OCI-LY3 (cell line): ENCODE results near the gene MSI2.

Experiments
- H2AFZ ChIP-seq: fragments of 200-600, 300-600 bp; shearing (Covaris generic); 2 replicates; pipeline ENCODE4 v1.6.0; 2014; ENCODE audit warnings: antibody characterized with exemption, low read depth, low read length
- H3K27ac ChIP-seq: fragments of 200-600, 300-600 bp; sonication (generic); 2 replicates; pipeline ENCODE4 v1.5.1; 2014; ENCODE audit warnings: mild to moderate bottlenecking, low read length, moderate library complexity, mixed read lengths
- H3K27me3 ChIP-seq: fragments of 200-600, 300-600 bp; sonication (generic); 2 replicates; pipeline ENCODE4 v1.6.1; 2014; ENCODE audit warnings: low read depth, low read length, mixed read lengths
- H3K36me3 ChIP-seq: fragments of 200-600, 300-600 bp; sonication (generic); replicated peaks from 2 replicates; pipeline ENCODE3; 2014; ENCODE audit warnings: low read depth, low read length, mixed read lengths
- H3K4me1 ChIP-seq: fragments of 300-600, 200-600 bp; sonication (generic); 2 replicates; pipeline ENCODE4 v1.6.1; 2014; ENCODE audit warnings: low read length, mixed read lengths
- H3K4me2 ChIP-seq: fragments of 200-600, 300-600 bp; sonication (generic); 2 replicates; pipeline ENCODE4 v1.6.1; 2014; ENCODE audit warnings: low read length, mixed read lengths
- H3K4me3 ChIP-seq: fragments of 300-600, 200-600 bp; sonication (generic); 2 replicates; pipeline ENCODE4 v1.5.1; 2014; ENCODE audit warnings: antibody characterized with exemption, mild to moderate bottlenecking, low read length, moderate library complexity
- H3K79me2 ChIP-seq: fragments of 300-600, 200-600 bp; shearing (Covaris generic); 2 replicates; pipeline ENCODE4 v1.6.1; 2014; ENCODE audit warnings: mild to moderate bottlenecking, low read length, mixed read lengths
- H3K9ac ChIP-seq: fragments of 300-600, 200-600 bp; shearing (Covaris generic); 2 replicates; pipeline ENCODE4 v1.6.0; 2014; ENCODE audit warnings: mild to moderate bottlenecking, low read length, moderate library complexity
- H3K9me3 ChIP-seq: fragments of 200-600, 300-600 bp; shearing (Covaris generic); 2 replicates; pipeline ENCODE4 v1.6.1; 2014; ENCODE audit warnings: low read length, mixed read lengths; ENCODE audit not compliant: insufficient read depth
- H4K20me1 ChIP-seq: fragments of 200-600, 300-600 bp; sonication (generic); 2 replicates; pipeline ENCODE4 v1.6.1; 2016; ENCODE audit warnings: low read length, mixed read lengths; ENCODE audit not compliant: insufficient read depth
- EZH2phosphoT487 ChIP-seq: fragments of 200-600 bp; shearing (Covaris generic); IDR thresholded peaks from 2 replicates; pipeline ENCODE4 v1.6.1; 2018; ENCODE audit warnings: antibody characterized with exemption, mixed run types, low read depth
- TF ChIP-seq, protein P1 (sequence below): fragments of 200-600, 300-600 bp; sonication (generic); IDR thresholded peaks from 2 replicates; pipeline ENCODE4 v1.5.1; 2014; ENCODE audit warnings: antibody characterized with exemption, low read length, low read depth

The MSI2 gene

DNA sequence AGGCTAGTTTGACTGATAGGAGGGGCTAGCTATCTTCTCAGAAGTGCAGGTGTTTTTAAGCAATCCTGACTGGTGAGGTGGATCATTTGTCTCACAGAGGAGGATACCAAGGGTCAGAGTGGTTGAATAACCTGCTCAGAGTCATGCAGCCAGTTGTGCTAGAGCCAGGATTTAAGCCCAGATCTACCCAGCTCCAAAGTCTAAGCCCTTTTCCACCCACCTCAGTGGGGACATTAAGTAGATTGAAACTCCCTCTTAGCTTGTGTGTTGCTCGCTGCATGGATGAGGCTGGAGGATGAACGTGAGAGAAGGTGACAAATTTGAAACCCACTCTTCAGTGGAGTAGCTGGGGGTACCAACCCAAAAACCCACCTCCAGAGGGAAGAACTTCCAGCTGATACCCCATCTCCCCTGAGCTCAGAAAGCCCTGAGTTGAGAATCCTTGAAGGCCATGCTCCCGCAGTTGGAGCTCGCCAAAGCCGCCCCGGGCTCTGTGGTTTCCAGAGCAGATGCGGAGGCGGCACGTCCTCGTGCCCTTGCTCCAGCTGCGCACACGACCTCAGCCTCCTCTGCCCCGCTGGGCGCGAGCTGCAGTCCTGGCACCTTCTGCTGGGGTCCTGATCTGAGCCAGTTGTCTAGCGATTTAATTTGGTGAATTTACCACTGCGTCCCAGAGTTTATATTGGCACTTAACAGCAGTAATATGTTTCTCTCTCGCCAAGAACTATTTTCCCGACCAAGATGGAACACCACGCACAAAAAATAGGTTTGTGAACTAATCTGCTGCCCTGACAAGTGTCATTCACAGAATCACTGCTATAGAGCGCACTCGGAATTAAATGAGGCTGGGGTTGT, 329.2 kb downstream of the MSI2 start:
- no peak overlapping the region for H3K27ac ChIP-seq
- H3K9ac ChIP-seq: no peak overlapping the region
- H3K4me1 ChIP-seq: no peaks in the 10 kb centered on the region
- H3K36me3 ChIP-seq: no peaks in the 10 kb centered on the region
- no peaks in the 10 kb centered on the region for H3K27me3 ChIP-seq
- H2AFZ ChIP-seq: no peak overlapping the region
- H3K79me2 ChIP-seq: no peaks in the 10 kb centered on the region
- no peak overlapping the region for H3K4me2 ChIP-seq
- no peak for TF ChIP-seq EZH2phosphoT487
- H4K20me1 ChIP-seq: no peaks in the 10 kb centered on the region
- H3K4me3 ChIP-seq: no peak overlapping the region
- no peaks in the 10 kb centered on the region for H3K9me3 ChIP-seq

DNA sequence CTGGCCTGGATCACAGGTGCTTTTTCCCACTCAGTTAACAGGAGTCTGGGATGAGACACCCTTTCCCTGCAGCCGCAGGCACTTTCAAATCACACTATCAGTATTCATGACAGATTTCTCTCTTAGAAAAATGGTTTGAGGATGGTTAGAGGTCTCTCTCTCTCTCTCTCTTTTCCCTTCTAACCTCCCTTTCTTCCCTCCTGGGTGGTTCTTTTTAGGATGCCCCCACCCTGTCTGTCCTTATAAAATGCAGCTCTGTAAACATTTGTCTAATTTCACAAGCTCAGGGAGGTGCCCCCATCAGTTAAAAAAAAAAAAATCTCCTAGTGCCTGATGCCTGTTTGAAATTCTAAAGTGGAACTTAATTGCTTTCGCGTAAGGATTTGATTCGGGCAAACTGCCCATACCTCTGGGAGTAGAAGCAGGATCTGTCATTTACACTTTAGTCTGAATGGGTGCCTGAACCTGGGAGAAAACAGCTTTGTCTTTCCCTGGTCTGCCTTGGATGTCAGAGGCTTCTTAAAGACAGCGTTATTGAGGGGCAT, 329.9 kb downstream of the MSI2 start:
- no peak overlapping the region for H3K4me2 ChIP-seq
- no peak overlapping the region for H3K9ac ChIP-seq
- no peaks in the 10 kb centered on the region for H4K20me1 ChIP-seq
- TF ChIP-seq, protein P1, sequence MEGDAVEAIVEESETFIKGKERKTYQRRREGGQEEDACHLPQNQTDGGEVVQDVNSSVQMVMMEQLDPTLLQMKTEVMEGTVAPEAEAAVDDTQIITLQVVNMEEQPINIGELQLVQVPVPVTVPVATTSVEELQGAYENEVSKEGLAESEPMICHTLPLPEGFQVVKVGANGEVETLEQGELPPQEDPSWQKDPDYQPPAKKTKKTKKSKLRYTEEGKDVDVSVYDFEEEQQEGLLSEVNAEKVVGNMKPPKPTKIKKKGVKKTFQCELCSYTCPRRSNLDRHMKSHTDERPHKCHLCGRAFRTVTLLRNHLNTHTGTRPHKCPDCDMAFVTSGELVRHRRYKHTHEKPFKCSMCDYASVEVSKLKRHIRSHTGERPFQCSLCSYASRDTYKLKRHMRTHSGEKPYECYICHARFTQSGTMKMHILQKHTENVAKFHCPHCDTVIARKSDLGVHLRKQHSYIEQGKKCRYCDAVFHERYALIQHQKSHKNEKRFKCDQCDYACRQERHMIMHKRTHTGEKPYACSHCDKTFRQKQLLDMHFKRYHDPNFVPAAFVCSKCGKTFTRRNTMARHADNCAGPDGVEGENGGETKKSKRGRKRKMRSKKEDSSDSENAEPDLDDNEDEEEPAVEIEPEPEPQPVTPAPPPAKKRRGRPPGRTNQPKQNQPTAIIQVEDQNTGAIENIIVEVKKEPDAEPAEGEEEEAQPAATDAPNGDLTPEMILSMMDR: no peak
- no peak for TF ChIP-seq EZH2phosphoT487
- no peaks in the 10 kb centered on the region for H3K9me3 ChIP-seq
- no peak overlapping the region for H2AFZ ChIP-seq
- H3K36me3 ChIP-seq: no peaks in the 10 kb centered on the region
- no peaks in the 10 kb centered on the region for H3K79me2 ChIP-seq
- no peak overlapping the region for H3K27ac ChIP-seq
- H3K27me3 ChIP-seq: no peaks in the 10 kb centered on the region
- H3K4me3 ChIP-seq: no peak overlapping the region
- no peaks in the 10 kb centered on the region for H3K4me1 ChIP-seq

DNA sequence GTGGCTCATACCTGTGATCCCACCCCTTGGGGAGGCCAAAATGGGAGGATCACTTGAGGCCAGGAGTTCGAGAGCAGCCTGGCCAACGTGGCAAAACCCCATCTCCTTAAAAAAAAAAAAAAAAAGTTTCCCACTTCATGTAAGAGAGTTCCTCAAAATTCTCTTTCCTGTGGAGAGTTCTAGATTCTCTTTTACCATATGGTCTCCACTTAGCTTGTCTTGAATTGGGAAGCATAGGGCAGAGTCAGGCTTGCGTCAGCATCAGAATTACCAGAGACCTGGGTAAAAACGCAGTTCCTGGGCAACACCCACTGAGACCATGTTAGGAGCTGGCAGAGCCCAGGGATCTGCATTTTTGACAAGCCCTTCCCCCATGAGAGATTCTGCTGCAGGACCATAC, 330.4 kb downstream of the MSI2 start:
- Histone ChIP-seq H3K4me1 (no peaks in the 10 kb centered on the region), H3K9me3 (no peaks in the 10 kb centered on the region)

DNA sequence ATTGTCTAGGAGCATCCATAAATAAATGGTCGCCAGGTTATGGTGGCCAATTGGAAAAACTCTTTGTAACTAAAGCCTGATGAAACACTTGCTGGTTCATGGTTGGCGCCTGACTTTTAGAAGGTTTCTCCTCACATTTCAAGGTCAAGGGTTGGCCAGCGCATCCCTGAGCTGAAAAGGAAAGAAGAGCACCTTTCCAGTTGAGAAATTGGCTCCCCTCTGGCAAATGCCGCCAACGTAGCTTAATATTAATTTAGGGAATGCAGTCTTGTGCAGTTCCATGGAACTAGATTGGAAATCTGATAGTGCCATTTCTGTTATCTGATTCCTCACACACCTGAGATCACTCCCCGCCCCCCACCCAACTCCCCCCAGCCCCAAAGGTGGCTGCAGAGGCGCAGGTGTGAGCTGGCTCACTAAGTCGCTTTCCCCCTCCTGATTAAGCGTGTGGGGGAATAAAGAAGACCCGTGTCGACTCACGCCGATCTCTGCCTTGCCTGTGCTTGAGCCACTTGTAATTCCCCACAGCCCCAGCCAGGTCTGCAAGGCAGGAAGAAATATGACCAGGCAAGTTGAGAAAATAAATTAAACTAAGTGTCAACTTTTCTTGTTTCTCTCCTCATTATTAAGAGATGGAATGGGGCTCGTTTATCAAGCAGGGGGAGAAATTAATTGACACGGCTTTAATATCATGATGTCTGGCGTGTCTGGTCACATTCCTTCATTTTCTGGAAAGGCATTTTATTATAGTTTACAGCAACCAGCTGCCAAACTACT, 331.1 kb downstream of the MSI2 start:
- no peaks in the 10 kb centered on the region for H3K4me1 ChIP-seq
- no peaks in the 10 kb centered on the region for H4K20me1 ChIP-seq
- no peak for TF ChIP-seq EZH2phosphoT487
- TF ChIP-seq, protein P1: no peak
- no peak overlapping the region for H3K27ac ChIP-seq
- no peak overlapping the region for H2AFZ ChIP-seq
- no peaks in the 10 kb centered on the region for H3K27me3 ChIP-seq
- no peaks in the 10 kb centered on the region for H3K79me2 ChIP-seq
- no peaks in the 10 kb centered on the region for H3K36me3 ChIP-seq
- no peaks in the 10 kb centered on the region for H3K9me3 ChIP-seq
- H3K4me2 ChIP-seq: no peak overlapping the region
- no peak overlapping the region for H3K9ac ChIP-seq
- H3K4me3 ChIP-seq: no peak overlapping the region

More for the DNA sequence above, 330.4 kb downstream of the MSI2 start:
- Histone ChIP-seq H3K4me2 (no peak overlapping the region), H3K4me3 (no peak overlapping the region), H3K27ac (no peak overlapping the region), H2AFZ (no peak overlapping the region), H3K79me2 (no peaks in the 10 kb centered on the region), H3K27me3 (no peaks in the 10 kb centered on the region), H3K36me3 (no peaks in the 10 kb centered on the region), H3K9ac (no peak overlapping the region), H4K20me1 (no peaks in the 10 kb centered on the region)
- TF ChIP-seq, protein P1: no peak
- TF ChIP-seq EZH2phosphoT487: no peak
